HepG2 (cell line): ENCODE results near the gene HILPDA. TPM values are rescaled to one million over a fixed set of nuclear protein-coding genes. Genes with fewer than 3 reads are reported as not detected.
"Not testable (repeated sequence)": the region's sequence is repeated elsewhere in the genome, so short reads cannot be mapped to it uniquely, and the experiment has no call there.

Source experiments
- E2F5 ChIP-seq: sonication (generic); formaldehyde crosslinking; conservative IDR thresholded peaks from 2 replicates; pipeline ENCODE4 v1.4.0; 2020; ENCODE audit warnings: missing genetic modification reagents
- GMEB1 ChIP-seq: sonication (generic); formaldehyde crosslinking; IDR thresholded peaks from 2 replicates; pipeline ENCODE4 v1.5.1; 2020; ENCODE audit warnings: missing genetic modification reagents, mild to moderate bottlenecking, borderline replicate concordance
- HOXD1 ChIP-seq: sonication (generic); formaldehyde crosslinking; IDR thresholded peaks from 2 replicates; pipeline ENCODE4 v1.5.0; 2020; ENCODE audit warnings: missing genetic modification reagents
- NR2F6 ChIP-seq, 2 experiments: IDR thresholded peaks; 2 replicates each; pipeline ENCODE4 v1.6.1; 2016; ENCODE audit warnings: antibody characterized with exemption in 1 of 2, mild to moderate bottlenecking in 1 of 2
- SOX6 ChIP-seq, 2 experiments: fragments of 450-650 bp in 1 of 2; sonication (generic) in 1 of 2; formaldehyde crosslinking in 1 of 2; IDR thresholded peaks; 2 replicates each; pipeline versions ENCODE4 v1.4.0 to v1.6.1; 2017 to 2020; ENCODE audit warnings: antibody characterized with exemption in 1 of 2, mild to moderate bottlenecking in 1 of 2, missing genetic modification reagents in 1 of 2
- ZFP91 ChIP-seq: sonication (generic); formaldehyde crosslinking; IDR thresholded peaks from 2 replicates; pipeline ENCODE4 v1.9.0; 2022; ENCODE audit warnings: missing genetic modification reagents, mild to moderate bottlenecking, borderline replicate concordance
- ZNF136 ChIP-seq: sonication (generic); formaldehyde crosslinking; IDR thresholded peaks from 2 replicates; pipeline ENCODE4 v1.8.1; 2022; ENCODE audit warnings: low read depth, mild to moderate bottlenecking, moderate library complexity, missing genetic modification reagents
- ZNF501 ChIP-seq: sonication (generic); formaldehyde crosslinking; IDR thresholded peaks from 2 replicates; pipeline ENCODE4 v1.5.1; 2020; ENCODE audit warnings: mild to moderate bottlenecking, moderate library complexity, missing genetic modification reagents
- ZNF543 ChIP-seq: sonication (generic); formaldehyde crosslinking; IDR thresholded peaks from 2 replicates; pipeline ENCODE4 v1.4.0; 2020; ENCODE audit warnings: mild to moderate bottlenecking, missing genetic modification reagents
- ZNF609 ChIP-seq: sonication (generic); formaldehyde crosslinking; IDR thresholded peaks from 2 replicates; pipeline ENCODE4 v1.4.0; 2020; ENCODE audit warnings: mild to moderate bottlenecking, missing genetic modification reagents, borderline replicate concordance
- ZSCAN30 ChIP-seq: sonication (generic); formaldehyde crosslinking; IDR thresholded peaks from 2 replicates; pipeline ENCODE4 v1.5.0; 2020; ENCODE audit warnings: mild to moderate bottlenecking, missing genetic modification reagents
- polyA plus RNA-seq, 8 experiments: library from polyadenylated mRNA; depleted of rRNA in 3 of 8; stranded (reverse) in 7 of 8; unstranded in 1 of 8; fragments of >200 nt; fragmentation: Illumina TruSeq in 4 of 8; extraction: Trizol in 4 of 8; gene quantifications; 2 replicates each; pipeline versions ENCODE4 v1.2.1 to v1.2.3, GENCODE V29; 2011 to 2016; ENCODE audit warnings: low read depth in 4 of 8, missing spikeins in 1 of 8, mixed read lengths in 1 of 8; ENCODE audit not compliant: insufficient read depth in 1 of 8
- total RNA-seq, 5 experiments: library from RNA; depleted of rRNA; stranded (reverse); fragments of >200 nt; fragmentation: Illumina TruSeq; extraction: Trizol; gene quantifications; 2 replicates each; pipeline ENCODE4 v1.2.3, GENCODE V29; 2016; ENCODE audit warnings: low read depth in 1 of 5
- TF ChIP-seq, protein P1 (sequence below): sonication (generic); formaldehyde crosslinking; IDR thresholded peaks from 2 replicates; pipeline ENCODE4 v1.5.0; 2020; ENCODE audit warnings: mild to moderate bottlenecking, missing genetic modification reagents, moderate library complexity
- TF ChIP-seq, protein P2 (sequence below): sonication (generic); formaldehyde crosslinking; IDR thresholded peaks from 2 replicates; pipeline ENCODE4 v1.5.0; 2020; ENCODE audit warnings: missing genetic modification reagents

Gene HILPDA
- total and polyA plus RNA-seq, 2 of the 13 experiments (the other 11 are each of a cell fraction or from before 2014, with no cell fraction given), result 11.1 to 44.0 TPM

- TF ChIP-seq ZNF609 (0 out of 2 replicates have a peak, but pooled peaks have one; percentile 13), NR2F6 (CRISPR knock-in tag; IDR thresholded peaks at IDR 0.05) (peak; percentile 33; the same call in 1 of the 2 replicates), GMEB1 (CRISPR knock-in tag) (peak; percentile 78; the same call in 1 of the 2 replicates), E2F5 (CRISPR knock-in tag) (peak; percentile 91), ZNF501 (peak; percentile 94), ZSCAN30 (peak; percentile 59; the same call in 1 of the 2 replicates), HOXD1 (CRISPR knock-in tag) (0 out of 2 replicates have a peak, but pooled peaks have one; percentile 28), SOX6 (CRISPR knock-in tag; IDR thresholded peaks at IDR 0.05) (peak; percentile 43; the same call in 1 of the 2 replicates), ZNF543 (CRISPR knock-in tag) (0 out of 2 replicates have a peak, but pooled peaks have one; percentile 32), ZFP91 (CRISPR knock-in tag) (peak; percentile 88), ZNF136 (CRISPR knock-in tag) (0 out of 2 replicates have a peak, but pooled peaks have one; percentile 27)
- TF ChIP-seq NR2F6, SOX6 (IDR thresholded peaks at IDR 0.05): not testable (repeated sequence)
- TF ChIP-seq, protein P1, sequence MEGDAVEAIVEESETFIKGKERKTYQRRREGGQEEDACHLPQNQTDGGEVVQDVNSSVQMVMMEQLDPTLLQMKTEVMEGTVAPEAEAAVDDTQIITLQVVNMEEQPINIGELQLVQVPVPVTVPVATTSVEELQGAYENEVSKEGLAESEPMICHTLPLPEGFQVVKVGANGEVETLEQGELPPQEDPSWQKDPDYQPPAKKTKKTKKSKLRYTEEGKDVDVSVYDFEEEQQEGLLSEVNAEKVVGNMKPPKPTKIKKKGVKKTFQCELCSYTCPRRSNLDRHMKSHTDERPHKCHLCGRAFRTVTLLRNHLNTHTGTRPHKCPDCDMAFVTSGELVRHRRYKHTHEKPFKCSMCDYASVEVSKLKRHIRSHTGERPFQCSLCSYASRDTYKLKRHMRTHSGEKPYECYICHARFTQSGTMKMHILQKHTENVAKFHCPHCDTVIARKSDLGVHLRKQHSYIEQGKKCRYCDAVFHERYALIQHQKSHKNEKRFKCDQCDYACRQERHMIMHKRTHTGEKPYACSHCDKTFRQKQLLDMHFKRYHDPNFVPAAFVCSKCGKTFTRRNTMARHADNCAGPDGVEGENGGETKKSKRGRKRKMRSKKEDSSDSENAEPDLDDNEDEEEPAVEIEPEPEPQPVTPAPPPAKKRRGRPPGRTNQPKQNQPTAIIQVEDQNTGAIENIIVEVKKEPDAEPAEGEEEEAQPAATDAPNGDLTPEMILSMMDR (CRISPR knock-in tag), result peak; percentile 77
- TF ChIP-seq, protein P2, sequence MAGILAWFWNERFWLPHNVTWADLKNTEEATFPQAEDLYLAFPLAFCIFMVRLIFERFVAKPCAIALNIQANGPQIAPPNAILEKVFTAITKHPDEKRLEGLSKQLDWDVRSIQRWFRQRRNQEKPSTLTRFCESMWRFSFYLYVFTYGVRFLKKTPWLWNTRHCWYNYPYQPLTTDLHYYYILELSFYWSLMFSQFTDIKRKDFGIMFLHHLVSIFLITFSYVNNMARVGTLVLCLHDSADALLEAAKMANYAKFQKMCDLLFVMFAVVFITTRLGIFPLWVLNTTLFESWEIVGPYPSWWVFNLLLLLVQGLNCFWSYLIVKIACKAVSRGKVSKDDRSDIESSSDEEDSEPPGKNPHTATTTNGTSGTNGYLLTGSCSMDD (CRISPR knock-in tag), result 0 out of 2 replicates have a peak, but pooled peaks have one; percentile 16
These were observed 21.0 kb downstream of the HILPDA start, which contains the start of gene METTL2B (continued) for GRCh38 chr7:128476402-128477335.
